Glomerular visceral epithelial cell (primary cell): Measurements from ENCODE around the gene MTG1.
A peak's percentile ranks its signal among the peaks of the same experiment; 100 is the strongest.
"Not testable (repeated sequence)": the region's sequence is repeated elsewhere in the genome, so short reads cannot be mapped to it uniquely, and the experiment has no call there.

Experiments
- DNase-seq: peaks from one replicate; pipeline ENCODE4 v3.0.0-alpha.2; 2016; ENCODE audit errors: extremely low spot score

The MTG1 gene

GRCh38 chr10:133424102-133424501, 30.1 kb downstream of the MTG1 start:
- not testable (repeated sequence) for DNase-seq

- DNase-seq = not testable (repeated sequence)
Measured at GRCh38 chr10:133424601-133425000, 30.6 kb downstream of the MTG1 start, which contains the start of gene SPRN. Gene SPRN (minus strand): TSS chr10:133424625. CDS start chr10:133423681, 944 bp downstream.

- not testable (repeated sequence) for DNase-seq
Measured at GRCh38 chr10:133429571-133429970, 35.6 kb downstream of the MTG1 start.

GRCh38 chr10:133431888-133432613, 38.1 kb downstream of the MTG1 start:
- DNase-seq = not testable (repeated sequence)

GRCh38 chr10:133432789-133433188, 38.8 kb downstream of the MTG1 start:
- DNase-seq = not testable (repeated sequence)

GRCh38 chr10:133438711-133439273, 44.8 kb downstream of the MTG1 start:
- peak; percentile 16 for DNase-seq

- no peak for DNase-seq
Measured at GRCh38 chr10:133439517-133440461, 45.8 kb downstream of the MTG1 start.

- DNase-seq = no peak
Measured at GRCh38 chr10:133440633-133441285, 46.8 kb downstream of the MTG1 start.

- not testable (repeated sequence) for DNase-seq
Measured at GRCh38 chr10:133441356-133441755, 47.4 kb downstream of the MTG1 start.

- no peak for DNase-seq
Measured at GRCh38 chr10:133441780-133442179, 47.8 kb downstream of the MTG1 start.

- no peak for DNase-seq
Measured at GRCh38 chr10:133442191-133442966, 48.4 kb downstream of the MTG1 start.

- no peak for DNase-seq
Measured at GRCh38 chr10:133442967-133443924, 49.3 kb downstream of the MTG1 start.

- no peak for DNase-seq
Measured at GRCh38 chr10:133444342-133445267, 50.6 kb downstream of the MTG1 start.

- no peak for DNase-seq
Measured at GRCh38 chr10:133445268-133445732, 51.3 kb downstream of the MTG1 start.

GRCh38 chr10:133445751-133446708, 52.1 kb downstream of the MTG1 start:
- no peak for DNase-seq

GRCh38 chr10:133446979-133447378, 53.0 kb downstream of the MTG1 start:
- no peak for DNase-seq

- no peak for DNase-seq
Measured at GRCh38 chr10:133448120-133448519, 54.2 kb downstream of the MTG1 start.
